K562 (cell line): ENCODE data around the gene CD68. TPM values are rescaled to one million over a fixed set of nuclear protein-coding genes. Genes with fewer than 3 reads are reported as not detected.

Experiments used
- MAFG ChIP-seq: fragments of 450-650 bp; conservative IDR thresholded peaks from 2 replicates; pipeline ENCODE4 v1.6.1; 2016; ENCODE audit warnings: missing genetic modification characterization, missing compliant biosample characterization
- MEF2A ChIP-seq: IDR thresholded peaks from 2 replicates; pipeline ENCODE4 v1.6.1; 2011; ENCODE audit warnings: low read depth, mild to moderate bottlenecking, low read length, moderate library complexity; ENCODE audit not compliant: control insufficient read depth
- ZNF655 ChIP-seq: fragments of 250-450 bp; sonication (Bioruptor Pico); IDR thresholded peaks from 2 replicates; pipeline ENCODE4 v1.5.0; 2021
- polyA plus RNA-seq, 8 experiments: library from polyadenylated mRNA; depleted of rRNA in 4 of 8; stranded (reverse) in 5 of 8; unstranded in 3 of 8; fragments of >200 nt; fragmentation: Nextera tagmentation in 2 of 8; fragmentation: Illumina TruSeq in 1 of 8; extraction: Ambion mirVana in 2 of 8; extraction: Trizol in 1 of 8; gene quantifications; 2 replicates each; pipeline versions ENCODE4 v1.2.1 to v1.2.3, GENCODE V29; 2011 to 2014; ENCODE audit warnings: inconsistent platforms in 1 of 8, missing spikeins in 1 of 8
- total RNA-seq, 7 experiments: library from RNA; depleted of rRNA in 6 of 7; stranded (reverse); fragments of >200 nt in 6 of 7; fragmentation: Illumina TruSeq in 2 of 7; extraction: Trizol in 2 of 7; gene quantifications; 2 replicates each; pipeline versions ENCODE4 v1.2.1 to v1.2.3, GENCODE V29; 2011 to 2021; ENCODE audit warnings: low replicate concordance in 1 of 7
- TF ChIP-seq, protein P1 (sequence below): fragments of 250-450 bp; sonication (Bioruptor Pico); IDR thresholded peaks from 2 replicates; pipeline ENCODE4 v1.9.0; 2021; ENCODE audit warnings: mild to moderate bottlenecking, inconsistent platforms
- TF ChIP-seq, protein P2 (sequence below): fragments of 450-650 bp; formaldehyde crosslinking; IDR thresholded peaks from 2 replicates; pipeline ENCODE4 v1.4.0; 2020; ENCODE audit warnings: mild to moderate bottlenecking, moderate library complexity
- TF ChIP-seq, protein P3 (sequence below): fragments of 450-650 bp; IDR thresholded peaks from 2 replicates; pipeline ENCODE4 v1.6.1; 2016; ENCODE audit warnings: mild to moderate bottlenecking, moderate library complexity

Gene CD68
- total and polyA plus RNA-seq, 9 of the 15 experiments (the other 6 are each of a cell fraction or from before 2014, with no cell fraction given): 28.2 to 89.8 (median 37.7) TPM

DNA sequence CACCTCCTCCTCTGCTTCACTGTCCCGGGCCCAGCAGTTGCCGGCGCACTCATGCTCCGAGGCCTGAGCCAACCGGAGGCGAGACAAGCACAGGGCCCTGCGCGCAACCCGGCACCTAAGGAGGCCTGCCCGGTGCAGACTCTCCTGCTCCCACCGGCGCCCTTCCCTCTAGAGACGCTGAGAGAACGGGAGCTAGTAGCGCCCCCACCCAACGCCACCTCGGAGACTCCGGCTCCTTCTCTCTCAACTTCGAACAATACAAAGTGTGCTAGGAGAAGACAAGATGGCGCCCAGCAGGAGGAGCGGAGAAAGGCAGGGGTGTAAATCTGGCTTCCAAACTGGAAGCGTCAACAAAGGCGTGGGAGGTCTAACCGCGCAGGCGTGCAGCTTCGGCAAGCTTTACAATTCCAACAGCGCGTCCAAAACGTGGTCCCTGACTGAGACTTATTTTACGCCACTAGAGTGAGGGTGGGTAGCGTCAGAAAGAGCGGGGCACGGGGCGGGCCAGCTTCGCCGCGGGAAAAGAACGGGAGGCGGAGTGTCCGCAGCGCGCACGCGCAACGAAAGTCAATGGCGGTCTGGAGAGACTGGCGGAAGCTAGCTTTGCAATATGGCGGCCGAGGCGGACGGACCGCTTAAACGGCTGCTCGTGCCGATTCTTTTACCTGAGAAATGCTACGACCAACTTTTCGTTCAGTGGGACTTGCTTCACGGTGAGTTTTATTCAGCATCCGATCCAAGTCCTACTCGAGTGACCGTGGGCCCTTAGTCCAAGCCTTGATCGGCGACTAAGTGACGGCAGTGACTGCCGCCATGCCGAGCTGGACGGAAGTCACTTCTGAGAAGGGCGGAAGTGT lies 4.0 kb downstream of the CD68 start, which contains the start of gene MPDU1 (continued):
- TF ChIP-seq, protein P1, sequence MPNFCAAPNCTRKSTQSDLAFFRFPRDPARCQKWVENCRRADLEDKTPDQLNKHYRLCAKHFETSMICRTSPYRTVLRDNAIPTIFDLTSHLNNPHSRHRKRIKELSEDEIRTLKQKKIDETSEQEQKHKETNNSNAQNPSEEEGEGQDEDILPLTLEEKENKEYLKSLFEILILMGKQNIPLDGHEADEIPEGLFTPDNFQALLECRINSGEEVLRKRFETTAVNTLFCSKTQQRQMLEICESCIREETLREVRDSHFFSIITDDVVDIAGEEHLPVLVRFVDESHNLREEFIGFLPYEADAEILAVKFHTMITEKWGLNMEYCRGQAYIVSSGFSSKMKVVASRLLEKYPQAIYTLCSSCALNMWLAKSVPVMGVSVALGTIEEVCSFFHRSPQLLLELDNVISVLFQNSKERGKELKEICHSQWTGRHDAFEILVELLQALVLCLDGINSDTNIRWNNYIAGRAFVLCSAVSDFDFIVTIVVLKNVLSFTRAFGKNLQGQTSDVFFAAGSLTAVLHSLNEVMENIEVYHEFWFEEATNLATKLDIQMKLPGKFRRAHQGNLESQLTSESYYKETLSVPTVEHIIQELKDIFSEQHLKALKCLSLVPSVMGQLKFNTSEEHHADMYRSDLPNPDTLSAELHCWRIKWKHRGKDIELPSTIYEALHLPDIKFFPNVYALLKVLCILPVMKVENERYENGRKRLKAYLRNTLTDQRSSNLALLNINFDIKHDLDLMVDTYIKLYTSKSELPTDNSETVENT (CRISPR knock-in tag): no peak
- TF ChIP-seq, protein P2, sequence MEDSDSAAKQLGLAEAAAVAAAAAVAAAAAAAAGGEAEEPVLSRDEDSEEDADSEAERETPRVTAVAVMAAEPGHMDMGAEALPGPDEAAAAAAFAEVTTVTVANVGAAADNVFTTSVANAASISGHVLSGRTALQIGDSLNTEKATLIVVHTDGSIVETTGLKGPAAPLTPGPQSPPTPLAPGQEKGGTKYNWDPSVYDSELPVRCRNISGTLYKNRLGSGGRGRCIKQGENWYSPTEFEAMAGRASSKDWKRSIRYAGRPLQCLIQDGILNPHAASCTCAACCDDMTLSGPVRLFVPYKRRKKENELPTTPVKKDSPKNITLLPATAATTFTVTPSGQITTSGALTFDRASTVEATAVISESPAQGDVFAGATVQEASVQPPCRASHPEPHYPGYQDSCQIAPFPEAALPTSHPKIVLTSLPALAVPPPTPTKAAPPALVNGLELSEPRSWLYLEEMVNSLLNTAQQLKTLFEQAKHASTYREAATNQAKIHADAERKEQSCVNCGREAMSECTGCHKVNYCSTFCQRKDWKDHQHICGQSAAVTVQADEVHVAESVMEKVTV (CRISPR knock-in tag): no peak
- TF ChIP-seq, protein P3, sequence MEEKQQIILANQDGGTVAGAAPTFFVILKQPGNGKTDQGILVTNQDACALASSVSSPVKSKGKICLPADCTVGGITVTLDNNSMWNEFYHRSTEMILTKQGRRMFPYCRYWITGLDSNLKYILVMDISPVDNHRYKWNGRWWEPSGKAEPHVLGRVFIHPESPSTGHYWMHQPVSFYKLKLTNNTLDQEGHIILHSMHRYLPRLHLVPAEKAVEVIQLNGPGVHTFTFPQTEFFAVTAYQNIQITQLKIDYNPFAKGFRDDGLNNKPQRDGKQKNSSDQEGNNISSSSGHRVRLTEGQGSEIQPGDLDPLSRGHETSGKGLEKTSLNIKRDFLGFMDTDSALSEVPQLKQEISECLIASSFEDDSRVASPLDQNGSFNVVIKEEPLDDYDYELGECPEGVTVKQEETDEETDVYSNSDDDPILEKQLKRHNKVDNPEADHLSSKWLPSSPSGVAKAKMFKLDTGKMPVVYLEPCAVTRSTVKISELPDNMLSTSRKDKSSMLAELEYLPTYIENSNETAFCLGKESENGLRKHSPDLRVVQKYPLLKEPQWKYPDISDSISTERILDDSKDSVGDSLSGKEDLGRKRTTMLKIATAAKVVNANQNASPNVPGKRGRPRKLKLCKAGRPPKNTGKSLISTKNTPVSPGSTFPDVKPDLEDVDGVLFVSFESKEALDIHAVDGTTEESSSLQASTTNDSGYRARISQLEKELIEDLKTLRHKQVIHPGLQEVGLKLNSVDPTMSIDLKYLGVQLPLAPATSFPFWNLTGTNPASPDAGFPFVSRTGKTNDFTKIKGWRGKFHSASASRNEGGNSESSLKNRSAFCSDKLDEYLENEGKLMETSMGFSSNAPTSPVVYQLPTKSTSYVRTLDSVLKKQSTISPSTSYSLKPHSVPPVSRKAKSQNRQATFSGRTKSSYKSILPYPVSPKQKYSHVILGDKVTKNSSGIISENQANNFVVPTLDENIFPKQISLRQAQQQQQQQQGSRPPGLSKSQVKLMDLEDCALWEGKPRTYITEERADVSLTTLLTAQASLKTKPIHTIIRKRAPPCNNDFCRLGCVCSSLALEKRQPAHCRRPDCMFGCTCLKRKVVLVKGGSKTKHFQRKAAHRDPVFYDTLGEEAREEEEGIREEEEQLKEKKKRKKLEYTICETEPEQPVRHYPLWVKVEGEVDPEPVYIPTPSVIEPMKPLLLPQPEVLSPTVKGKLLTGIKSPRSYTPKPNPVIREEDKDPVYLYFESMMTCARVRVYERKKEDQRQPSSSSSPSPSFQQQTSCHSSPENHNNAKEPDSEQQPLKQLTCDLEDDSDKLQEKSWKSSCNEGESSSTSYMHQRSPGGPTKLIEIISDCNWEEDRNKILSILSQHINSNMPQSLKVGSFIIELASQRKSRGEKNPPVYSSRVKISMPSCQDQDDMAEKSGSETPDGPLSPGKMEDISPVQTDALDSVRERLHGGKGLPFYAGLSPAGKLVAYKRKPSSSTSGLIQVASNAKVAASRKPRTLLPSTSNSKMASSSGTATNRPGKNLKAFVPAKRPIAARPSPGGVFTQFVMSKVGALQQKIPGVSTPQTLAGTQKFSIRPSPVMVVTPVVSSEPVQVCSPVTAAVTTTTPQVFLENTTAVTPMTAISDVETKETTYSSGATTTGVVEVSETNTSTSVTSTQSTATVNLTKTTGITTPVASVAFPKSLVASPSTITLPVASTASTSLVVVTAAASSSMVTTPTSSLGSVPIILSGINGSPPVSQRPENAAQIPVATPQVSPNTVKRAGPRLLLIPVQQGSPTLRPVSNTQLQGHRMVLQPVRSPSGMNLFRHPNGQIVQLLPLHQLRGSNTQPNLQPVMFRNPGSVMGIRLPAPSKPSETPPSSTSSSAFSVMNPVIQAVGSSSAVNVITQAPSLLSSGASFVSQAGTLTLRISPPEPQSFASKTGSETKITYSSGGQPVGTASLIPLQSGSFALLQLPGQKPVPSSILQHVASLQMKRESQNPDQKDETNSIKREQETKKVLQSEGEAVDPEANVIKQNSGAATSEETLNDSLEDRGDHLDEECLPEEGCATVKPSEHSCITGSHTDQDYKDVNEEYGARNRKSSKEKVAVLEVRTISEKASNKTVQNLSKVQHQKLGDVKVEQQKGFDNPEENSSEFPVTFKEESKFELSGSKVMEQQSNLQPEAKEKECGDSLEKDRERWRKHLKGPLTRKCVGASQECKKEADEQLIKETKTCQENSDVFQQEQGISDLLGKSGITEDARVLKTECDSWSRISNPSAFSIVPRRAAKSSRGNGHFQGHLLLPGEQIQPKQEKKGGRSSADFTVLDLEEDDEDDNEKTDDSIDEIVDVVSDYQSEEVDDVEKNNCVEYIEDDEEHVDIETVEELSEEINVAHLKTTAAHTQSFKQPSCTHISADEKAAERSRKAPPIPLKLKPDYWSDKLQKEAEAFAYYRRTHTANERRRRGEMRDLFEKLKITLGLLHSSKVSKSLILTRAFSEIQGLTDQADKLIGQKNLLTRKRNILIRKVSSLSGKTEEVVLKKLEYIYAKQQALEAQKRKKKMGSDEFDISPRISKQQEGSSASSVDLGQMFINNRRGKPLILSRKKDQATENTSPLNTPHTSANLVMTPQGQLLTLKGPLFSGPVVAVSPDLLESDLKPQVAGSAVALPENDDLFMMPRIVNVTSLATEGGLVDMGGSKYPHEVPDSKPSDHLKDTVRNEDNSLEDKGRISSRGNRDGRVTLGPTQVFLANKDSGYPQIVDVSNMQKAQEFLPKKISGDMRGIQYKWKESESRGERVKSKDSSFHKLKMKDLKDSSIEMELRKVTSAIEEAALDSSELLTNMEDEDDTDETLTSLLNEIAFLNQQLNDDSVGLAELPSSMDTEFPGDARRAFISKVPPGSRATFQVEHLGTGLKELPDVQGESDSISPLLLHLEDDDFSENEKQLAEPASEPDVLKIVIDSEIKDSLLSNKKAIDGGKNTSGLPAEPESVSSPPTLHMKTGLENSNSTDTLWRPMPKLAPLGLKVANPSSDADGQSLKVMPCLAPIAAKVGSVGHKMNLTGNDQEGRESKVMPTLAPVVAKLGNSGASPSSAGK: peak; percentile 98
- no peak for TF ChIP-seq ZNF655 (CRISPR knock-in tag)
- TF ChIP-seq MEF2A: no peak
- TF ChIP-seq MAFG (tag): no peak
